ENCODE results near the gene LARP1.
"Not testable (repeated sequence)": the region's sequence is repeated elsewhere in the genome, so short reads cannot be mapped to it uniquely, and the experiment has no call there.

Gene LARP1

GRCh38 chr5:154735362-154735761 is 19.8 kb upstream of the LARP1 start:
- DNase-seq (ENCODE audit: low read depth in 2 of 2), result not testable (repeated sequence)

DNA sequence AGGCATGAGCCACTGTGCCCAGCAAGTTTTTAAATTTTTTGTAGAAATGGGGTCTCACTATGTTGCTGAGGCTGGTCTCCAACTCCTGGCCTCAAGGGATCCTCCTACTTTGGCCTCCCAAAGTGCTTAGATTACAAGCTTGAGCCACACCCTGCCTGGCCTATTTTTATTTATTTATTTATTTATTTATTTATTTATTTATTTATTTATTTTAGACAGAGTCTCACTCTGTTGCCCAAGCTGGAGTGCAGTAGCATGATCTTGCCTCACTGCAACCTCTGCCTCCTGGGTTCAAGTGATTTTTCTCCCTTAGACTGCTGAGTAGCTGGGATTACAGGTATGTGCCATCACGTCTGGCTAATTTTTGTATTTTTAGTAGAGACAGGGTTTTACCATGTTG is 18.8 kb upstream of the LARP1 start:
- not testable (repeated sequence) for DNase-seq (ENCODE audit: low read depth in 2 of 2)

DNA sequence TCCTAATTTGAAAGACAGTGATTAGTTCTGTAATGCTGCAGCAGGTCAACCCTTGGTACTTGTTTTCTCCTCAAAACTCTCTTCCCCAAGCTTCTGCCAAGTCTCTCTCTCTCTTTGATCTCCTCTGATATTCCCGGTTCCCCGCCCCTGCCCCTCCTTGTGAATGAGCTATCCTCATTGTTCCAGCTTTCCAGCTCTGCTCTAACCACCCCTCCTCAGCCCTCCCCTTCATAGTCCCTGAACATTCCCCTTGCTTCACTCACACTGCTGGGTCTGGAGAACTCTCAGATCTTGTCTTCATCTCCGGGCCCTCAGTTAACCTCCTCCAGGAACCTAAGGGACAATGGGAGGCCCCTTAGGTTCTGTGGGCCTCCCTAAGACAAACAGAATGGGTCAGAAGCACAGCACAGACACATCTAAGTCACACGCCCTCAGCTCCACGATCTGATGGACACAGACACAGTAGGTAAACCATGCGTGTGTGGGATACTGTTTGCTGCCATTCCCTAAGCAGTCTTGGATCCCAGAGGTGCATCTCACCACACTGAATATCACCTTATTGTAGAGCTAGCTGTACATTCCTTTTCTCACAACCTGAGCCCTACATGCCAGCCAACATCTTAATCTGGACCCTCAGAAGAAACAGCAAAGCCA is 17.4 kb upstream of the LARP1 start:
- DNase-seq (ENCODE audit: low read depth in 2 of 2), result no peak

- DNase-seq (ENCODE audit: low read depth in 2 of 2), result no peak
Observed at GRCh38 chr5:154740483-154740882, 14.7 kb upstream of the LARP1 start.

DNA sequence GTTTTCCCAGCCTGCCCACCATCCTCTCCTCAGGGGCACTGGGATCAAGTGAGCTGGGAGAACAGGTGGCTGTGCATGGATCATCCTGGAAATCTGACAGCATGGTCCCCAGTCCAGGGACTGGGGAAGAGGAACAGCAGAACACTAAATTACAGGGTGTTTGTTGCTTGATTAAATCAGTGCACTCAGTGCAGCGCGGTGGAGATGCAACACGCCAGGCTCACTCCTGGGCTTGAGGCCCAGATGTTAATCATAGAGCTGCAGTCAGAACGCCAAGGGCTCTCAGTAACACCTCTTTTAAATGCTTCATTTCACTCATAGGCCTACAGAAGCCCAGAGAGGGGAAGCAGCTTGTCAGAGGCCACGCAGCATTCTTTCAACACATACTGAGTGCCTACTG is 14.2 kb upstream of the LARP1 start:
- no peak for DNase-seq (ENCODE audit: low read depth in 2 of 2)

GRCh38 chr5:154741415-154741814 is 13.8 kb upstream of the LARP1 start:
- no peak for DNase-seq (ENCODE audit: low read depth in 2 of 2)

- no peak for DNase-seq (ENCODE audit: low read depth in 2 of 2)
Observed at GRCh38 chr5:154743812-154744211, 11.4 kb upstream of the LARP1 start.

DNA sequence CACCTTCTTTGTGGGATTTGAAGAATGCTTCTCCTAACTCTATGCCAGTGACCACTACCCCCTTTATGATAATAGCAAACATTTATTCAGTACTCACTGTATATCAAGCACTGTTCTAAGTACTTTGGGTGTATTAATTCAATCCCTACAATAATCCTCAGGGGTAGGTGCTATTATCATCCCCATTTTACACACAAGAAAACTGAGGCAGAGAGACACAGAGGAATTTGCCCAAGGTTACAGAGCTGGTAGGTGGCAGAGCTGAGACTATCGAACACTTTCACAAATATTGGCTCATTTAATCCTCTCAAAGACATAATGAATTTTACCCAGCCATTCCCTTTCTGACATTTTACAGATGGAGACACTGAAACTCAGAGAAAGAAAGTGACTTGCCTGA is 9.8 kb upstream of the LARP1 start:
- no peak for DNase-seq (ENCODE audit: low read depth in 2 of 2)

DNA sequence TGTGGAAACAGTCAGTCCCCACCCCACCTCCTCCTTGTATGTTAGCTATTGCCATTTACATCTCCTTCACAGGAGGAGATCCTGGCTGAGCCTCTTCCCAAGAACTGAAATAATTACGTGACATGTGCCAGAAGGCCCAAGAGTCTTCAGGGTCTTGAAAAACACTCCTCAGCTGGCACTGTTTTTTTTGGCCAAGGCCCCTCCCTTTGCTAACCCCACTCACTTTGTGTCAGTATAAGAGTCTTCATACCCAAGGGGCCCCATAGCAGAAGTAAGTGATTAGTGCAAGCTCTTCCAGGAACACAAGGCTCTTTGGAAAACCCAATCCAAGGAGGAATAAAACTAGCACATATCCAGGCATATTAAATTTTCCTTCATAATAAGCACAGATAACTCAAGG is 5.7 kb upstream of the LARP1 start:
- no peak for DNase-seq (ENCODE audit: low read depth in 2 of 2)

GRCh38 chr5:154750641-154751040 is 4.5 kb upstream of the LARP1 start:
- DNase-seq (ENCODE audit: low read depth in 2 of 2), result not testable (repeated sequence)

- no peak for DNase-seq (ENCODE audit: low read depth in 2 of 2)
Observed at GRCh38 chr5:154751854-154752253, 3.3 kb upstream of the LARP1 start.

DNA sequence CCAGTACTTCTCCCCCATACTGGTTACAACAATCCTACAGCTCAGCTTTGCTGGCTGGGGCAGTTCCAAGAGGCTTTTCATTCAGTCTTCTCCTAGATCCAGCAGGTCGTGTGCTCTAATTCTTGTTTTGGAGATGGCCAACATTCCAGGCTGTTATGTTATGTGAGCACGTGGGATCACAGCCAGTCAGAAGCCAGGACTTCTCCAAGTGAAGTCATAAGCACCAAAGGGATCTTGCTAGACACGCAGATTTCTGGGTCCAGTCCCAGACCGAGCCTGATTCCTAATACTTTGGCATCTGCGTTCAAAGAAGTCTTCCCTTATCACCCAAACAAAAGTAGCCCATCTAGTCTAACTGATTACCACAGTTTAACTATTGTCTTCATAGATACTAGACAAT is 1.4 kb upstream of the LARP1 start:
- DNase-seq (ENCODE audit: low read depth in 2 of 2), result no peak

DNA sequence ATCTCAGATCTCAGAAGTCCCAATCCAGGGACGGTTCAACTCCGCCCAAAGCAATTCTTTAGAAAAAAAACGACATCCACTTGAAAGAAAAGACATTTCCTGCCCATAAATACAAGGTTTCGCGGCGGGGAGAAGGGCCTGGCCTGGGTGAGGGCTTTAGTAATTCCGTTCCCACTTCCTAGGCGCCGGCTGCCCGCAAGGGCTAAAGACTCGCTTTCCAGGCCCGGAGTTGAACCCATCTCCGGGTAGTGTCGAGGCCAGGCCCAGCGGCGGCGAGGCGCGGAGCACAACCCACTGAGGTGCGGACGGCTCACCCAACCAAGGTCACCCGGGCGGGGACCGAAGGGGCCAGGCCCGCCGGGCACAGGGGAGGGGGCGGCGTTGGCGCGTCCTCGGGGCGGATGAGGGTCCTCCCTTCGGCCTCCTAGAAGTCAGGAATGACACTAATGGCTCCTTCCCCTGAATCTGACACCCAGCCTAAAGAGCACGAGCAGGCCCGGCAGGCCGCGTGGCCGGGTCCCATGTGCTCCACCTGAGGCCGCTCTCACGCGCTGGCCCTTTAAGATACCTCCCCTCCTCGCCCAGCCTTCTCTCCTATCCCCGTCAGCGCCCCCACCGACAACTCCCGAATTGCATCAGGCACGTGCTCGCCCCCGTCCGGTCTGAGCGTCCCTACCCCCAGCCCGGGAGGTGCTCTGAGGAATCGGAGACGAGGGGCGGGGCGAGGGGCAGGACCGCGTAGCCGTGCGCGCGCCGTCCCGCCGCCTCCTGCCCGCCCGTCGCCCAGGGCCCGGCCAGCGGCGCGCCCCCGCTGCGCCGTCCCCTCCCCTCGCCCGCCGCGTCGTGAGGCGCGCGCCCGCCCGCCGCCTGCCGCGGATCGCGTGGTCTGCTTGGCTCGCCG is 467 bp upstream of the LARP1 start:
- peak; percentile 98 to 99 for DNase-seq (ENCODE audit: low read depth in 2 of 2)

DNA sequence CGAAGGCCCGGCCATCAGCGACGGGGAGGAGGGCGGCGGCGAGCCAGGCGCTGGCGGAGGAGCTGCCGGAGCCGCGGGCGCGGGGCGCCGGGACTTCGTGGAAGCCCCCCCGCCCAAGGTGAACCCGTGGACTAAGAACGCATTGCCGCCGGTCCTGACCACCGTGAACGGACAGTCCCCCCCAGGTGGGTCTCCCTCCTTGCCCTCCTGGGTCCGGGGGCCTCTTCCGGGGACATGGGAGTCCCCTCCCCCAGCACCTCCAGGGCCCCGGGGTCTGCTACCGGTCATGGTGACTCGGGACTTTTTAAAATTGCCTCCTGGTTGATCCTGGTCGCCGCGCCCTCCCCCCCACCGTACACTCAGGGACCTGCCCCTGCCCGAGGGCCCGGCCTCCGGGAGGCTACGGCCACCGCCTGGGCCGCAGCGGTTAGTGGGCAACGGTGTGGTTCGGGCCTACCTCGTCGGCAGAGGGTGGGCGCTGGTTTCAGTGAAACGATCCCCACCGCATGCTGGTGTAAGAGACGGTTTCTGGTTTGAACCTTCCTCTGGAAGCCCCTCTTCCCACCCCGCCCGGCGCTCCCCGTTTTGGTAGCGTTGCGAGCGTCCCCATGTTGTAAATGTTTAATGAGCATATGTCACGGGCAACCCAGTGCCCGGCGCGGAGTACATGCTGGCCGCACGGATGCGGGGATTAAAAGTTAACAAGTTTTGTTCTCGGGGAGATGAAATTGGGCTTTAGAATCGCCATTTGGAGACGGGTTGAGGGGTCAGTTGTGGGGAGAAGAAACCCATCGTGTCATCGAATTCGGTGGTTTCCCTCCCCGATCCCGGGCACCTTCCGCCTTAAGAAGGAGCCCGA is 1.1 kb downstream of the LARP1 start:
- DNase-seq (ENCODE audit: low read depth in 2 of 2), result peak in 1 of 2 donors; percentile 24

GRCh38 chr5:154756868-154757813 is 2.0 kb downstream of the LARP1 start:
- DNase-seq (ENCODE audit: low read depth in 2 of 2), result peak in 1 of 2 donors; percentile 46

GRCh38 chr5:154757814-154758406 is 2.7 kb downstream of the LARP1 start:
- no peak for DNase-seq (ENCODE audit: low read depth in 2 of 2)

DNA sequence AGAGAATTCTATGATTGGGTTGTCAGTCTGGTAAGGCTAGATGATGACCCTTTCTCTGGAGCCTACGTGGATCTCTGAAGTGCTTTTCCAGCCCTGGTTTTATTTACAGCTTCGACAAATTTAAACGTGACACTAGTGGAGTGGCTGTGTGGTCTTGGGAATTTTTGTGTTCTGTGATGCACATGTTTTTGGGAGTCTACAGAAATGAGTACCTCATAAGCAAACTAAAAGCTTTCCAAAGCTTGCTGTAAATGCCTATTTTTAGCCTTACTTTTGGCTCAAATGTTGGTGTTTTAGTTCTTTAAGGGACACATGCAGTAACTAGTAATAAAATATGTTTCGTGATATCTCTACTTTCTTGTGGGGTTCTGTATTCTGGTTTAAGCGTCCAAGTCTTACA is 3.3 kb downstream of the LARP1 start:
- no peak for DNase-seq (ENCODE audit: low read depth in 2 of 2)

DNA sequence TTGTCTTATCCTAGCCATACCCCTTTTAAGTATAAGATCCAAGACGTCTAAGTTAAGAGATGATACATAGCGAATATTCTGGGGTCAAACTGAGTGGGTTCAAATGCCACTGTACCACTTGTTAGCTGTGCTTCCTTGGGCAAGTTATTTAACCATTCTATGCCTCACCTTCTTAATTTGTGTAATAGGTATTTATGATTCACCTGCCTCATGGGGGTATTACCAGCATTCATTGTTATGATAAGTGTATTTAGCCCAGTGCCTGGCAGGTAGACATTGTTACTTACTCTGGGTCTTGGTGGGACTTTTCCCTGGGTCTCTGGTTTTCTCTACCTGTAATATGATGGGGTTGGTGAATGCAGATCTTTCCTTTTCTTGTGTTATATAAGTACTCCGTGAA is 3.8 kb downstream of the LARP1 start:
- DNase-seq (ENCODE audit: low read depth in 2 of 2), result no peak

- DNase-seq (ENCODE audit: low read depth in 2 of 2), result not testable (repeated sequence)
Observed at GRCh38 chr5:154759868-154760267, 4.7 kb downstream of the LARP1 start.

DNA sequence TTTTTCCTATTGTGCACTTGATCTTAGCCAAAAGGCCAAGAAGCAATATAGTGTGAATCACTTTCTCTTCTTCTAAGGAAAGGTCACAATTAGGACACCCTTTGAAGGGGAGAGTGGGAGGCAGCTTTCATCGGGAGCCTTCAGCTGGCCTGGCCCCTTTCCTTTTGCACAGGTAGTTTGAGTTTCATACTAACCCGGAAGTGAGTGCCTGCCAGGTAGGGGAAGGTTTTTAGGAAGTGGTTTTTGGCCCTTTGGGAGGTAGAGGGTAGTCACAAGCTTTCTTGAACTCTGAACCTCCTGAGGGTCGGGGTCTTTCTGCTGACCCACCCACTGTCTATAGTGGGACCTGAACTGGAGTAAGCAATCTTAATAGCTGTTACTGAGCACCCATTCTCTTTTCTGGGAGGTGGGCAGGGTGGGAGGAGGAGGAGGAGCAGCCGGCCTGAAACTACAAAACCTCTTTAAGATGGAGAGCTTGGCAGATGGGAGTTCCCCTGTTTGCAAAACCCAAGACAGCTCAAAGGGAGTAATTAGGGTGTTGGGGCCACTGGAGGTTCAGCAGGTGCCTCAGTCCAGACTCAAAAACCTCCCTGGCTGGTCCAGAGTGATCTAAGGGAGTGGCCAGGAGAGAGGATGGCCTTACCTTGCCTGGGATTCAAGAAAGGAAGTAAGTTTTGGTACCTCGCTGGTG is 6.0 kb downstream of the LARP1 start:
- DNase-seq (ENCODE audit: low read depth in 2 of 2), result no peak
